AML-193 (cell line): ENCODE data around the gene IQSEC1.

Experiments used
- DNase-seq, 2 experiments: peaks; one replicate each; lab custom pipeline; 2025; lab: John Stamatoyannopoulos, UW

IQSEC1 gene

GRCh38 chr3:13028010-13028821 is 45.0 kb downstream of the IQSEC1 start:
- no peak for DNase-seq

- DNase-seq: no peak
These were observed 46.1 kb downstream of the IQSEC1 start for GRCh38 chr3:13027154-13027553.

DNA sequence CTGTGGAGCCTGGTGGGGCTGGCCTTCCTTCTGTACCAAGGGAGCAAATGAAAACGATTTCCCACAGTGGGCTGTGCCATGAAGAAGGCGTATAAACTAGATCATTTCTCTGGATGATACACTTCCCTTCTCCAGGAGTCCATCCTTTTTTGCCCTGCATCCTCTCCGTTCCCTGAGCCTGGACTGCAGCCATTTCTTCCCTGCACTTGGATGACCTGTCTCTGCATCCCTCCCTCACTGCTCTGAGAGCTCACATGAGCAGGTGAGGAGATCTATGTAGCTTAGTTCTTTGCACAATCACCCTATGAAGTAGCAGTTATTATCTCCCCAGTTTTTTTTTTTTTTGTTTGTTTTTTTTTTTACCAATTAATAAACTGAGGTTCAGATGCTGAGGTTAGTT is 46.7 kb downstream of the IQSEC1 start:
- DNase-seq: no peak

- DNase-seq: no peak
These were observed 47.3 kb downstream of the IQSEC1 start for GRCh38 chr3:13025778-13026518.

- DNase-seq: no peak
These were observed 48.1 kb downstream of the IQSEC1 start for GRCh38 chr3:13025090-13025489.

DNA sequence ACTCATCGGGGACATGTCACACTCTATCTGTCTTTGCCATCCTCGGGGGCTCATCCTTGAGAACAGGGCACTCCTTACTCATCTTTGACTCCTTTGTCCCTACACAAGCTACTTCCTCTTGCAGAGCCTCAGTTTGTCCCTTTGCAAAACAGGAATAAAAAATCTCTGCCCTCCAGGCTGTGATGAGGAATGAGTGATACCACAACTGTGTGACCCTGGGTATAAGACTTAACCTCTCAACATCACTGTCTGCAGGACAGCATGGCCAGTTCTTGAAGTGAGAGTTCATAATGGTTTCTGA is 48.5 kb downstream of the IQSEC1 start:
- no peak for DNase-seq

- DNase-seq: no peak
These were observed 49.1 kb downstream of the IQSEC1 start for GRCh38 chr3:13023971-13024764.

DNA sequence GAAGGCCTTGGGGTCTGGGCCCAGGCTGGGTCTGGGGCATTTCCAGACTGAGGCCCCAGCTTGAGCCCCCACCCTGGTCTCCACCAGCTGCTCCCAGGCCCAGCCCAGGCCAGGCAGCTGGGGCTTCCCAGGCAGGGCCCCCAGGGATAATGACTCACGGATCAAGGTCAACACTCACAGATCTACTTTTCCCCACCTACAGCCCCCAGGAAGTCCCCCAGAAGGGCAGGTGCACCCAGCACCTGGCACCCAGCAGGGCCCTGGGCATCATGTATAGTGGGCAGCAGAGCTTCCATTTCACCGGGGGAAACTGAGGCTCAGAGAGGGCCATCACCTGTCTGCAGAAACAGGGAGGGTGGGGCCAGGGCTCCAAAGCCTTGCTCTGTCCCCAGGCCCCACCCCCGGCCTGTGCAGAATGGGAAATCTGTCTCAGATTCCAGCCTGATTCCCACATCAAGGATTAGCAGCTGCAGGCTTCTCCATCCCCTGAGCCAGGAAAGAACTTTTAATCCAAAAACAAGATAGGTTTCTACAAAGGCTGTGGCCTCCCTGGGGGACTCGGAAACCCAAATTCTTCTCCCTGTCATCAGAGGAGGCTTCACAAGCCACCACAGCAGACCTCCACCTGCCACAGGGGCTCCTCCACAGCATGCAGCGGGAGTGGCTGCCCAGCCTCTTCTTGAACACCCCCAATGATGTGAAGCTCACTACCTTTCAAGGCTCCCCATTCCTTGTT is 49.8 kb downstream of the IQSEC1 start:
- DNase-seq: no peak

GRCh38 chr3:13022348-13023234 is 50.6 kb downstream of the IQSEC1 start:
- no peak for DNase-seq

DNA sequence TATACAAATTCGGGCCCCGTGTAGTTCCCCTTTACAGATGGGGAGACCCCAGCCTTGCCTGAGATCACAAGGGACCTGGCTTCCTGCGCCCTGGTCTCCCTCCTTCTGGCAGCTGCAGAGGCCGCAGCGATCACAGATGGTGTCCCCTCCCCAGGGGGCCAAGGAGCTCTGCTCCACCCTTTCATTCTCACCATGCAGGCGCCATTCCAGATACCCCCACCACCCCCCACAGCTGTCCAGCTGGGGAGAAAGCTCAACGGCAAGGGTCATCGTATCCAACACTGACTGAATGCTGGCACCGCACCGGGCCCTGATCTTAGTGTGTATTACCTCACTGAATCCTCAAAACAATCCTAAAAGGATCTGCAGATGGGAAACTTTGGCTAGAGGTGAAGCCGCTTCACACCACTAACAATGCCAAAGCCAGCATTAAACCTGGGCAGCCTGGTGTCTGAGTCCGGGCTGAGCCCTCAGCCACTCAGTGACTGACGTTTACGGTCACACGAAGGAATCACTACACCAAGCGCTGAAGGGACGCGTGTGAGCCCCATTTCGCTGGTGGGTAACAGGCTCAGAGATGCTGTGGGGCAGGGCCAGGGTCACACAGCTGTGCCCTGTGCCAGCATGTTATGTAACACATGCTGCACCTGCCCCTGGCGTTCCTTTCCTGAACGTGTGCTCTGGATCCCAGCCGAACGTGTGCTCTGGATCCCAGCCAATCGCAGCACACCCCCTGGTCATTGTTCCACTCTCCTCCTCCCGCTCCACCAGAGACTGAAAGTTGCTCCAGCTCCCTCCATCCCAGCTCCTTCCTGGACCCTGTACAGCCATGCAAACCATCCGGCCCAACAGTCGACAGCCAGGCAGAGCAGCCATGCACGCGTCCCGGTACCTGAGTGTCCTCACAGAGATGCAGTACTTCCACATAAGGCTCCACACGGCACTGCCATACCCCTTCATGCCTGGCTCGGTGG is 51.8 kb downstream of the IQSEC1 start:
- no peak for DNase-seq

DNA sequence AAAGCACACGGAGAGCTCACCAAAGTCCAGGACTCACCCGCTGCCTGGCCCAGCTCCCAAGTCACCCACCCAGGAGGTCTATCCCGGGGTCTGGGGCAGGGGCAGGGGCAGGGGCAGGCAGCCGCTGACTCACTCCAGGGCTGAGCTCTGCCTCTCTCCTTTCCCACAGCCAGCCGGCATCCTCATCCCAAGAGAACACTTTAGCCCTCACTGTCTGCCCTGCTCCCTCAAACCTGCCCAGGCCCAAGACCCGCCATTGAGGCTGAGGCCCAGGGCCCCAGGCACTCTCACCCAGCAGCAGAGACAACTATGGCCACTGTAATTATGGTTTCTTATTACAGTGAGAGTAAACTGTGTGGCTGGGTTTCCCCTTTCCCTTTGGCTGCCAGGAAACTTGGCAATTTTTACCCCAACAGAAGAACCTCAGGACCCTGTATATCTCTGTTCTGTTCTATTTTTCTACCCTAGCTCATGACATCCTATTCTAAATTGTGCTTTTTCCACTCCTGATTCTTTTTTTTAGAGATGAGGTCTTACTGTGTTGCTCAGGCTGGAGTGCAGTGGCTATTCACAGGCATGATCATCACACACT is 53.0 kb downstream of the IQSEC1 start:
- DNase-seq: no peak

DNA sequence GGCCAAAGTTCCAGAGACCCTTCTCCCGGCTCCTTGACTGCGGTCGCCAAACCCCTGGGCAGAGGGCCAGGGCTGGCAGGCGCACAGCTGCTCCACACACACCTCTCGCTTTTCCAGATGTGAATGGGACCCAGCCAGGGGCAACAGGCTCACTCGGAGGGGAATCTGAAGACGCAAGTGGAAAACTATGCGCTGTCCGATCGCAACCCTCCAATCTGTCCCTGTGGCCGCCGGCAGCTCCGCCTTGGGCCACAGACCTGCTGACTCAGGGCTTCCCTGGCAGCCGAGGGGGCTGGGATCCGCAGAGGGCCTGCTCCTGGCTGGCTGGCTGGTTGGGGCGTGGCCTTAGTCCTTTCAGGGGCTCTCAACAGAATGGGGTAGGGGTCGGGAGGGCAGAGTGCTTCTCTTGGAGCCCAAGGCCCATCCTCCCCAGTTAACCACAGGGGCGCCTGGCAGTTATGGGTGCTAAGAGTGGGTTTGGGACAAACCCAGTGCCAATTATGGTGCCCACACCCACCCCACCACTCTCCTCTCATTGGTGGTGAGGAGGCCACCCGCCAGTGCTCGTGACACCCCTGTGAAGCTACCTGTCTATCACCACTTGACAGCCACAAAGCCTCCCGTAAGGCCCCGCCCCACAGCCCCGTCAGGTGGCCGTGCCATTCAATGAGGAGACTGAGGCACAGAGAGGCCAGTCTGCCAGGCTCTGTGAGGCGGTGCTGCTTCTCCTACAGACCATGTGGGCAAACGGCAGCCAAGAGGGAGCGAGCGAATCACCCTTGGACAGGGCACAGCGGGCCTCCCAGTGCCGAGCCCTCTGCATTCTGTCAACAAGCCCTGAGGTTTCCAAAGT is 53.8 kb downstream of the IQSEC1 start:
- DNase-seq: no peak

- DNase-seq: no peak
These were observed 54.5 kb downstream of the IQSEC1 start for GRCh38 chr3:13018561-13019242.

GRCh38 chr3:13018043-13018451 is 55.2 kb downstream of the IQSEC1 start:
- DNase-seq: no peak

- no peak for DNase-seq
These were observed 55.7 kb downstream of the IQSEC1 start for GRCh38 chr3:13017361-13018042.

- no peak for DNase-seq
These were observed 56.4 kb downstream of the IQSEC1 start for GRCh38 chr3:13016721-13017255.

DNA sequence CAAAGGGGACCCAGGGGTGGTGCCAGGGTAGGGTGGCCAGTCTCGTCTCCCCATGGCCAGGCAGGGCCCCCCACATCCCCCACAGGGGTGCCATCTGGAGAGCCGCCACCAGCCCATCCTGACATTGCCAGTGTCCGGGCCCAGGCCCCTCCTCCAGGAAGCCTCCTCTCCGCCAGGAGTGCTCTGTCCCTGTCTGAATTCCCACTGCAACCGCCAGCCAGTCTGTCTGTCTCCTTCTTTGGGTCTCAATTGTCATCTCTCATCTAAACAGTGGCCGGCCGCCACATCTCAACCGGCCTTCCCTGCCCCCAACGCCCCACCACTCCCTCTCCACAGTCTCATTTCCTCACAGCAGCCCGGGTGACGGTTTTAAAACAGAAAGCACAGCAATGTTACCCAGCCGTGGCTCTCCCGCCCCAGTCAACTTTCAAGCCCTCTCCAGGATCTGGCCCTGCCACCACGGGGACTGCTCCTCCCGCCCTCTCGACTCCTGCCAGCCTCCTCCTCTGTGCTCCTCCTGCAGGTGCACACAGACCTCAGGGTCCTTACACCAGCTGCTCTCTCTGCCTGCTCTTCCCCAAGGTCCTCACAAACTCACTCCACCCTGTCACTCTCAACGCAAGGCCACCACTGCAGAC is 57.0 kb downstream of the IQSEC1 start:
- DNase-seq: no peak
